Motor neuron (in vitro differentiated cells): ENCODE results near the gene CACNA1E. TPM values are rescaled to one million over a fixed set of nuclear protein-coding genes. Genes with fewer than 3 reads are reported as not detected.

ENCODE experiments used
- ATAC-seq, 8 experiments: fragments of 200-7000 bp; cut with Tn5 transposase; replicated peaks in 6 of 8; 2 replicates each; pipeline ENCODE4 v1.8.0; 2021; ENCODE audit warnings: mild to moderate bottlenecking in 8 of 8, moderate library complexity in 8 of 8
- H3K27ac ChIP-seq, 2 donors: fragments of 250-450 bp; sonication (Bioruptor Pico); 2 replicates each; pipeline ENCODE4 v1.9.0; 2021; ENCODE audit warnings: antibody characterized with exemption in 2 of 2, mild to moderate bottlenecking in 2 of 2, moderate library complexity in 1 of 2
- H3K4me1 ChIP-seq, 2 donors: fragments of 250-450 bp; sonication (Bioruptor Pico); replicated peaks in 1 of 2; 2 replicates each; pipeline ENCODE4 v1.6.1; 2021; ENCODE audit warnings: antibody characterized with exemption in 2 of 2, mild to moderate bottlenecking in 2 of 2, moderate library complexity in 1 of 2
- H3K4me3 ChIP-seq, 5 donors: fragments of 250-450 bp; sonication (Bioruptor Pico); 2 replicates each; pipeline ENCODE4 v1.9.0; 2021; ENCODE audit warnings: antibody characterized with exemption in 5 of 5, mild to moderate bottlenecking in 5 of 5, moderate library complexity in 4 of 5
- WGBS, 10 experiments: fragments of 450-650 bp; shearing (Covaris generic); methylation state at CpG; one replicate each; pipeline ENCODE4 v1.0.0; 2022; 5-methylcytosine and 5-hydroxymethylcytosine counted together
- in situ Hi-C, 9 experiments: fragments of 400-800 bp; cut with MboI; loops; one replicate each; pipeline ENCODE4 v1.15.0; 2021; ENCODE audit warnings: low sequenced_read_pairs in 9 of 9, low pct_unique_long_range_greater_than_20kb in 2 of 9; ENCODE audit not compliant: unreplicated experiment in 9 of 9
- total RNA-seq, 8 experiments: library from RNA; unstranded; fragments of 300-600 nt; gene quantifications; 2 replicates each; pipeline versions ENCODE4 v1.2.3 to v1.2.4, GENCODE V29; 2022

The CACNA1E gene
- total RNA-seq, 8 experiments from 2014 or later = 0.10 to 19.4 (median 6.8) TPM

DNA sequence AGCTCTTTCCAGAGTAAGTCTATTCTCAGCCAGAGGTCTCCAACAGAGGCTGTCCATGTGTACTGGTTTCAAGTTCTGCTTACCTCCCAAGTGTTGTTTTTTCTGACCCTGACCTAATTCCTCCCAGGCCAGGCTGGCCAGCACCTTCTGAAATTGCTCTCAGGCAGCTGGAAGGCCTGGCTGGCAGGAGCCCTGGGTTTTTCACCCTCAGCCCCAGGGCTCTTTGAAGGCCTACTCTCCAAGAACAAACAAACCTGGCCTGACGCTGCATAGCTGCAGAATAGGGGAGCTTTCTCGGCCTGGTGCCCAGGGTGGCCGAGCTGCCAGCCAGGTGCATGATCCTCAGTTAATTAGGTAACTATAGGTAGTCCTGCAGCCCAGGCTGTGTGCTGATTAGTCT, 147.5 kb downstream of the CACNA1E start:
- ATAC-seq = no peak

DNA sequence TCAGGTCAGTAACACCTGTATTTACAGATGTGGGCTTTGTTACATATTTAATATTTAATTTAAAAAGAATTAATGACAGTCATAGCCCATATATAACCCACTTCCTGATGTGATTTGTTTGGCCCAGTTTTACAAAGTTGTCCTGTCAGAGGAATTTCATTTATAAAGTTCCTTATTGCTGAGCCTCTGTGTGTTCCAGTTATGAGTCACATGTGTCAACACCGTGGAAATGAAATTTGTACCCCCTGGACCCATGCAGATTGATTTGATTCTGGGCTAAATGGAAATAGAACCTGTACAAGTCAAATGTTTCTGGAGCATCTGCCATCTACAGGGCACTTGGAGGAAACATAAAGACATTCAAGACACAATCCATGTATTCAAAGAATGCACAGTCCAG, 149.2 kb downstream of the CACNA1E start:
- no peak overlapping the region for H3K4me3 ChIP-seq
- in situ Hi-C loops = no loop called here
- H3K4me1 ChIP-seq = peaks cover 0 to 8% of the 10 kb centered on the region in 2 donors
- WGBS, 10 experiments = 20 to 82% (median 58%) methylated on average over 1 of the region's 1 CpG; no CpG with 5 or more reads in 5 of the 10 experiments
- no peak for ATAC-seq
- H3K27ac ChIP-seq = no peak overlapping the region

More for the DNA sequence above, 147.5 kb downstream of the CACNA1E start:
- WGBS, 10 experiments = 74 to 100% (median 77%) methylated on average over 1 to 3 of the region's 3 CpGs; no CpG with 5 or more reads in 5 of the 10 experiments
- Histone ChIP-seq H3K4me3 (no peak overlapping the region), H3K4me1 (peaks cover 0 to 8% of the 10 kb centered on the region in 2 donors), H3K27ac (no peak overlapping the region)
- in situ Hi-C loops = no loop called here

DNA sequence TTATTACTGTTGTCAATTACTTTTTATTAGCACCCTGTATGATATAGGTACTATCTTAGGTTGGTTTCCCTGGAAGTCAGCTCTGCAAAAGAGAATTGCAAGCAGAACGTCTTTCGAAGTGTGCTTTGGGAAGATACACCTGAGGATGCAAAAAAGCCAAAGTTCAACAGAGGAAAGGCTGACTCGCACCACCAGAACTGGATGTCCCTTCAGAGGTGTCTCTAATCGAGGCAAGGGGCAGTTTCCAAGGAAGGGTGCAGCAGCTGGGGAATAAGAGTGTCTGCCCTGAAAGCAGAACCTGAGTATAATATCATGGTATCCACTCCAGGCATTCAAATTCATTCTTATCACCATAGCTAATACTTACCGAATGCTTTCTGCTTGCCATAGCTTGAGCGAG, 149.6 kb downstream of the CACNA1E start:
- 10 to 100% (median 71%) methylated on average over 2 to 6 of the region's 6 CpGs; no CpG with 5 or more reads in 1 of the 10 experiments for WGBS, 10 experiments
- Histone ChIP-seq H3K4me3 (no peak overlapping the region), H3K27ac (no peak overlapping the region), H3K4me1 (peaks cover 0 to 11% of the 10 kb centered on the region in 2 donors)
- no peak for ATAC-seq
- in situ Hi-C loops = no loop called here

DNA sequence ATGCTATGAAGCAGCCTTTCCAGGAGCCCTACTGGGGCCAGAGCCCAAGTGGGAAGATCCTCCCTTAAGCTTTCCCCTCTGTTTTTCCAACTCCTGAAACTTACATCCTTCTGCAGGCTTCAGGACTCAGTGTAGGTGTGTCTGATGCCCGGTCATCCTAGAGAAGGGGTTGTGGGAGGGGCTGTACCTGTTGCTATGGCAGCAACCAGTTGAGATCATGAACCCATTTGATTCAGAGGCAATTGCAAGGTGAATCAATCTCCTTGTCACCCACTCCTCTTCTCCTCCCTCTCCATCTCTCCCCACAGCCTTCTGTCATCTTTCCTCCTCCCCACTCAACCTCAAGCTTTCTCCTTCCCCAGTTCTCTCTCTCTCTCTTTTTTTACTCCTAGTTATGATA, 151.8 kb downstream of the CACNA1E start:
- in situ Hi-C loops = no loop called here
- H3K4me1 ChIP-seq = peaks cover 0 to 12% of the 10 kb centered on the region in 2 donors
- ATAC-seq = peak in 2 of 8 experiments; percentile 49 to 66
- 0 to 80% (median 45%) methylated on average over 1 of the region's 1 CpG; no CpG with 5 or more reads in 4 of the 10 experiments for WGBS, 10 experiments
- no peak overlapping the region for H3K4me3 ChIP-seq
- no peak overlapping the region for H3K27ac ChIP-seq

DNA sequence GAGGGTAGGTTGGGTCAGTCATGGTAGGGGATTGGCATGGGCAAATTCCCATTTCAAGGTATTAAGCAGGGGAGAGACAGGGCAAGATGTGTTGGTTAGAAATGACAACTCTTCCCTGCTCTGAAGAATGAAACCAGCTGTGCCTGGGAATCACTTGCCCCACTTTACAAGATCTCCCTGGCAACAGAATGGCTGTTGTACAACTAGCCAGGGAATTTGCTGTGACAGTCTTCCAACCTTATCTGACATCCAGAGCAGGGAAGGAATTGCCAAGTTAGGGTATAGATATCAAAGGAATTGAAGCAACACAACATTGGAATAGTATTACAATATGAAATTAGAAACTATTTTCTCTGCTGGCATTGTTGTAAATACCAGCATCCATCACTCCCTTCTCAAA, 154.7 kb downstream of the CACNA1E start:
- H3K27ac ChIP-seq = no peak overlapping the region
- H3K4me1 ChIP-seq = peaks cover 0 to 12% of the 10 kb centered on the region in 2 donors
- ATAC-seq = peak in 1 of 8 experiments; percentile 62
- no peak overlapping the region for H3K4me3 ChIP-seq
- in situ Hi-C loops = no loop called here

DNA sequence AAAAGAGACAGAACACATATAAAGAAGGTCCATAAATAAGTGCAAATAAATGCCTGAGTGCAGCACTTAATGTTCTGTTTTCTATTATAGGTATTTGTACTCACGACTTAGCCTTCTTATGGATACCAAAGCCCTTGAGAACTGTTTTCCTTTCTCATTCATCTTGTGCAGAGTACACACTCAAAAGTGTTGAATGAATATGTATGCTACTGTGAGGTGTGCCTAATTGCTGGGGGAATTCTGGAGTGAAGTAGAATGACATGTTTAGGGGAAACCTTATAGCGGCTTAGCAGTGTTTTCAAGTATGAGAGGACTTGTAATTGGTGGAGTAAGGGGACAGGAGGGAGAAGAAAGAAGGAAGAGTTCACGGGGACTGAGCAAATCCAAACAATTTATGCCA, 157.6 kb downstream of the CACNA1E start:
- WGBS, 10 experiments = 0 to 89% (median 46%) methylated on average over 1 to 3 of the region's 3 CpGs; no CpG with 5 or more reads in 2 of the 10 experiments
- Histone ChIP-seq H3K4me1 (peaks cover 0 to 6% of the 10 kb centered on the region in 2 donors), H3K27ac (no peak overlapping the region), H3K4me3 (no peak overlapping the region)
- in situ Hi-C loops = no loop called here
- peak in 1 of 8 experiments; percentile 55 for ATAC-seq

DNA sequence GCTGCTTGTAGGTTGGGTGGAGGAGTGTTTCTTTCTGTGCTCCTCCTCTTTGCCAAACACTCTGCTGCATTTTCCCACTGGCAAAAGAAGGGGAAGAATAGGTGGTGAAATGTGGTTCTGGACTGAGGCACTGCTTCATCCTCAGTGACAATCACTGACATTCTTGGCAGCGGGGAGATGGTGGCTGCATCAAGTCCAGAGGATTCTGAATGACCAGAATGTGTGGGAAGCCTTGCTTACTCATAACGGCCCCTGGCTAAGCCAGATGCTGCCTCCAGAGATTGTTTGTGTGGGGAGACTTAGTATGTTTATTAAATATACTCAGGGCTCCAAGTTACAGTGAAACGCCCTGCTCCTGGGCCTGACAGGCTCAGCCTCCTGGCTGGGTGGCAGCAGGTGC, 160.3 kb downstream of the CACNA1E start:
- Histone ChIP-seq H3K4me3 (no peak overlapping the region), H3K27ac (no peak overlapping the region), H3K4me1 (peaks cover 0 to 8% of the 10 kb centered on the region in 2 donors)
- in situ Hi-C loops = no loop called here
- 0 to 67% (median 50%) methylated on average over 2 to 3 of the region's 3 CpGs; no CpG with 5 or more reads in 5 of the 10 experiments for WGBS, 10 experiments
- ATAC-seq = peak in 2 of 8 experiments; percentile 23 to 46

DNA sequence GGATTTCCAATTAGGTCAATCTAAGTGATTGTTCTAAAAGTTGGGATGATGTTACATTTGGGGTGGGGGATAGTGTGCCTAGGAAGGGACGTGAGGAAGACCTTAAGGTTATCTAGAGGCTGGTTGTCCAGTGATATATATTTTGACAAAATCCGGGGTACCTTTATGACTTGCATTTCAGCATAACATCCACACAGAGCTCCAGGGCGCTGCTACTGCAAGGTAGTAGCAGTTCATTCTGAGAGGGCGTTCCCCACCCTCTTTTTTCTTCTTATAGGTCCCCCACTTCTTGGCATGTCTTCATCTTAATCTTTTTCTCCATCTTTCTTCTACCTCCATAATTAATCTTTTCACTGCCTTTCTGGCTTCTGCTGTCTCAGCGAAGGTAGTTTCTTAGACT, 161.9 kb downstream of the CACNA1E start:
- H3K27ac ChIP-seq = no peak overlapping the region
- no peak overlapping the region for H3K4me3 ChIP-seq
- no peak for ATAC-seq
- in situ Hi-C loops = no loop called here
- H3K4me1 ChIP-seq = peaks cover 0 to 8% of the 10 kb centered on the region in 2 donors
- WGBS, 10 experiments = 0 to 100% (median 73%) methylated on average over 1 to 5 of the region's 5 CpGs; no CpG with 5 or more reads in 1 of the 10 experiments

DNA sequence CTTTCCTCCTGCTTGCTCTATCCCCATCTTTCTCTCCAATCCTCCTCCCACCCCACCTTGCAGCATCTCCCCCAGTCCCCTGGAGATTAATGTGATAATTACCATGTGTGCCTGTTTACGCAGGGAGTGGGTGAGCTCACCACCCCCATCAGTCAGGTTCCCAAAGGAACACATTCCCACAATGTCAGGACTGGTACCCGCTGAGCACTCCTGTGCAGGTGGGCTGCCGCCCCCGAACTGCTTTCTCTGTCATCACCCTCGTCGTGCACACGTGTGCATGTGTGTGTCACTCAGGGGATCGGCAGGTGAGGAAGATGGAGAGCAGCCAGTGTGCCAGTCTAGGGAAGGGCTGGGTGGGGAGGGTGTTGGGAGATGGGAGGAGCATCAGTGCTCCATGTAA, 163.4 kb downstream of the CACNA1E start:
- in situ Hi-C loops = no loop called here
- 40 to 100% methylated on average over 1 to 4 of the region's 8 CpGs; no CpG with 5 or more reads in 8 of the 10 experiments for WGBS, 10 experiments
- no peak overlapping the region for H3K27ac ChIP-seq
- peak in 3 of 8 experiments; percentile 12 to 75 (median 24) for ATAC-seq
- H3K4me3 ChIP-seq = no peak overlapping the region
- H3K4me1 ChIP-seq = peaks cover 0 to 8% of the 10 kb centered on the region in 2 donors

DNA sequence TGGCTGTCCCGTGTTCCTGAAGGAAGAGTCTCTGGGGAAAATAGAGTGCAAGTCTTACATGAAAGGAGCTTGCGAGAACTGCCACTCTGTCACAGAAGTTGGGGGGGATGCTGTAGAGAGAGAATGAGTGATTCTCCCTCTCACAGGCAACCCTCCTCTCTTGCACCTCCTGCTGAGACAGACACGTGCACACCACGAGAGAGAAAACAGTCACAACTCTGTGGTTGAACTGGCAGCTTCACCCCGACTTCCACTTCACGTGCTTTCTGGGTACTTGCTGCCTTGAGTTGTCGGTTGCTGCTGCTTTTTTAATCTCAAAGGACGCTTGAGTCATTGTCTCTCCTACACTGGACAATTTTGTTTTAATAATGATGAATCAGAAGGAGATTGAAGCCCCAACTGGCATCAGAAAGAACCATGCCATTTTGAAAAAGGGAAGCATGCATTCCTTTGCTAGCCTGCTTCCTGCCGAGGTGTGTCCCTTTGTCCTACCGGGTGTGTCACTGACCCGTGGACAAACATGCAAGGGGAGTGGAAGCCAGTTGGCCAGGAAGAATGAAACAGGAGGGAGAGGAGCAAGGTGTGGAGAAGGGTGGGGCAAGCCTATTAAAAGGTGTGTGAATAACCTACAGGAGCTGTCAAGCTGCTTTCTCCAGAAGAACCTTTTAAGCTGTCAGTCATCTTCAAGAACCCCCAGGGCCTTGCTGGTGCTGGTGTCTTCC, 164.2 kb downstream of the CACNA1E start:
- peak in 3 of 8 experiments; percentile 30 to 49 (median 35) for ATAC-seq
- Histone ChIP-seq H3K4me3 (no peak overlapping the region), H3K4me1 (peaks cover 0 to 8% of the 10 kb centered on the region in 2 donors), H3K27ac (no peak overlapping the region)
- WGBS, 10 experiments = 0 to 93% (median 64%) methylated on average over 2 to 10 of the region's 11 CpGs
- in situ Hi-C loops = no loop called here

DNA sequence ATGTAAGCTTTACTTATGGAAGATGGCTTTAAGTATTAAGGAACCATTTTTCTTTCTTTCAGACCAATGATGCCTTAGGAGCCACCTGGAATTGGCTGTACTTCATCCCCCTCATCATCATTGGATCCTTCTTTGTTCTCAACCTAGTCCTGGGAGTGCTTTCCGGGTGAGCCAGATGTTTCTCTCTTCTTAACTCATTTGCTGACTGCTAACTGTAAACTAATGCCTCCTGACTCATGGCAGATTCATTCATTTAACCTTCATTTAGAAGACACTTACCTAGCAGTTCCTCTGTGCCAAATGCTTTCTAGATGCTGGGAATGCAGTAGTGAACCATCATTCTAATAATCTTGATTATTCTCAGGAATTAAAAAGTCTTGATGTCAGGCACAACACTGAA, 168.0 kb downstream of the CACNA1E start:
- no peak overlapping the region for H3K4me3 ChIP-seq
- in situ Hi-C loops = no loop called here
- no peak overlapping the region for H3K27ac ChIP-seq
- H3K4me1 ChIP-seq = peaks cover 0 to 8% of the 10 kb centered on the region in 2 donors
- no peak for ATAC-seq
- WGBS, 10 experiments = 0 to 89% (median 67%) methylated on average over 1 of the region's 1 CpG; no CpG with 5 or more reads in 3 of the 10 experiments

DNA sequence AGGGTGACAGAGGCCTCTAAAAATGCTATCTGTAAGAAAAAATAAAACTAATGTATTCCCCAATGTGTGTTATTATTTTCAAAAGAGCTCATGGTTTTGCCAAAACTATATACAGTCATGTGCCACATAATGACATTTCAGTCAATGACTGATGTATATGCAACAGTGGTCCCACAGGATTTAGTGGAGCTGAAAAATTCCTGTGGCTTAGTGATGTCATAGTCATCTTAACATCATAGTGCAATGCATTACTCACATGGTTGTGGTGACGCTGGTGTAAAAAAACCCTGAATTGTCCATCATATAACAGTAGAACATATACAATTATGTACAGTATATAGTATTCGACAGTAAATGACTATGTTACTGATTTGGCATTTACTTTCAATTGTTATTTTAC, 172.4 kb downstream of the CACNA1E start:
- in situ Hi-C loops = no loop called here
- Histone ChIP-seq H3K4me3 (no peak overlapping the region), H3K4me1 (peaks cover 0 to 16% of the 10 kb centered on the region in 2 donors), H3K27ac (no peak overlapping the region)
- WGBS, 10 experiments = 0 to 94% (median 71%) methylated on average over 1 to 2 of the region's 2 CpGs
- ATAC-seq = peak in 2 of 8 experiments; percentile 26 to 69

DNA sequence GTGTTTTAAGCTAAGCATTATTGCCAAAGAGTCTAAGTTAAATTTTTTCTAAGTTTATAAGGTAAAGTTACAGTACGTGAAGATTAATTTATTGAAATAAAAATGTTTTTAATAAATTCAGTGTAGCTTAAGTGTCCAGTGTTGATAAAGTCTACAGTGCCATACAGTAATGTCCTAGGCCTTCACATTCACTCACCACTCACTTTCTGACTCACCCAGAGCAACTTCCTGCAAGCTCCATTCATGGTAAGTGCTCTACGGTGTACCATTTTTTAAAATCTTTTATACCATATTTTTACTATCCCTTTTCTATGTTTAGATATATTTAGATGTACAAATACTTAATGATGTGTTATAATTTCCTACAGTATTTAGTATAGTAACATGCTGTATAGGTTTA, 173.2 kb downstream of the CACNA1E start:
- no peak overlapping the region for H3K27ac ChIP-seq
- in situ Hi-C loops = no loop called here

DNA sequence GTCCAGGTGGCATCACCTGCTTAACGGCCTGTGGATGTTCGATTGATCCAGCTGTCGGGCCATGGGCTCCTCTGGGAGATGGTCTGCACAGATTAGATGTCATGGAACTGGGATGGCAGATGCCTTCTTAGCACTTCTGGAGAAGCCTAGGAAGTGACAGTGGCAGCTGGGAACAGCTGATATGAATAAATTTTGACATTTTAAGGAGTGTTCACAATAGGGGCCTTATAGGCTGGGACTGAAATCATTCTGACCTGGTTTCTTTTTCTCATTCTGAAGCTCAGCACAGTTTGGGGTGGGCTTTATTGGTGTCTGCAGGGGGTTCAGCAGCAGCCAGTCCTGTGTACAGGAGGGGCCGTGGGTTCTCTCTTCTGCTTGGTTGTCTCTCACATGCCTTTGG, 175.3 kb downstream of the CACNA1E start:
- Histone ChIP-seq H3K4me1 (peaks cover 0 to 16% of the 10 kb centered on the region in 2 donors), H3K27ac (no peak overlapping the region), H3K4me3 (no peak overlapping the region)
- WGBS, 10 experiments = 0 to 100% (median 73%) methylated on average over 1 to 4 of the region's 4 CpGs
- no peak for ATAC-seq
- in situ Hi-C loops = no loop called here

More for the DNA sequence above, 173.2 kb downstream of the CACNA1E start:
- Histone ChIP-seq H3K4me3 (no peak overlapping the region), H3K4me1 (peaks cover 0 to 16% of the 10 kb centered on the region in 2 donors)
- no peak for ATAC-seq
- WGBS, 10 experiments = 0 to 84% (median 59%) methylated on average over 2 of the region's 2 CpGs; no CpG with 5 or more reads in 1 of the 10 experiments
